GM12892 (cell line): ENCODE measurements around the gene TESK2.

Source experiments
- POLR2A ChIP-seq: IDR thresholded peaks from 2 replicates; pipeline ENCODE4 v1.6.1; 2011; ENCODE audit warnings: low read depth, low read length, control low read depth
- POLR2AphosphoS5 ChIP-seq: IDR thresholded peaks from 2 replicates; pipeline ENCODE4 v1.6.1; 2011; ENCODE audit warnings: low read depth, low read length, control low read depth

DNA sequence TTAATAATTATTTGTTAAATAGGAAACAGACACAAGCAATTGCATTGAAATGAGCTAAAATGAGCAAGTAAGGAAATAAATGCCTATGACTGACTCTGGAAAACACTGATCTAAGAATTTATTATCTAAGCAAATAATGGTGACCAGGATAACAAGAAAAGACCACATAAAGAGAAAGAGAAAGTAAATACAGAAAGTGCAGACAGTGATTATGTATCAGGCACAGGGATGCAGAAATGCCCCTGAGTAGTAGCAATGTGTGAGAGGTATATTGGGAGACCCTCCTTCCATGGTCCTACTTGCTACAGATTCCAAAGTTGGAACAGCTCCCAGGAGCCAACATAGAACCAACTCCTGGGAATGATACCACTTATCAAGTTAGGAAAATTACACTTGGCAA is 117.4 kb downstream of the TESK2 start:
- TF ChIP-seq POLR2AphosphoS5 (no peak), POLR2A (no peak)
